ENCODE data around the gene MYO5B. TPM values are rescaled to one million over a fixed set of nuclear protein-coding genes. Genes with fewer than 3 reads are reported as not detected.
"Not testable (repeated sequence)": the region's sequence is repeated elsewhere in the genome, so short reads cannot be mapped to it uniquely, and the experiment has no call there.

MYO5B gene
- total RNA-seq, 1 donor from 2014 or later: 1.8 TPM

DNA sequence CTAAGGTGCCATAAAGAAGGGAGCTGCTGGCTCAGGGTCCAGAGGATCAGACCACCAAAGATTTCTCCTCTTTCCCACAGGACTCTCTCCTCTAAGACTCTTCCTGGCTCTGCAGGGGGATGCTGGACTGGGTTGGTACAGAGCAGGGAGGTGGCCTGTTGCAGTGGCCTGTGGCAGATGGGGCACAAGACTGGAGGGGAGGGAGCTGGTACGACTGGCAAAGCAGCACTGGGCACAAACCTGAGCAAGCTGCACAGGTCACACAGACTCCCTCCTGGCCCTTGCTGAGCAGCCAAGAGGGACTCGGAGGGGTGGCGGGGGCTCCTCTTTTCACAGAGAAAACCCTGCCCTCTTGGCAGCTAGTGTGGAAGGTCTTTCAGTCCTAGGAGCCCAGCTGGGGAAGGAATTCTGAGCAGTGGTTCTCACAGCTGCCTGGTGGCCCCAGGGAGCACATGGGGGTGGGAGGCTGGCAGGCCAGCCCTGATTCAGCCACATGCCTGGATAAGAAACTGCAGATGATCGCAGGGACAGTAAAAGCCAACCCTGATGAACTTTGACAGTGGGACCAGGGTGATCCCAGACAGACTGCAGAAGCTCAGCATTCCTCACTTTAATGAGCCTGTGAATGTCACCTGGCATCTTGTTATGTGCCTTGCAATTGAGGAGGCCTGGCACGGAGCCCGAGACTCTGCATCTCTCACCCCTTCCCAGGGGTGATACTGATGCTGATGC lies 349.2 kb downstream of the MYO5B start:
- no peak for DNase-seq (ENCODE audit: extremely low read depth, low read depth, low spot score)

DNA sequence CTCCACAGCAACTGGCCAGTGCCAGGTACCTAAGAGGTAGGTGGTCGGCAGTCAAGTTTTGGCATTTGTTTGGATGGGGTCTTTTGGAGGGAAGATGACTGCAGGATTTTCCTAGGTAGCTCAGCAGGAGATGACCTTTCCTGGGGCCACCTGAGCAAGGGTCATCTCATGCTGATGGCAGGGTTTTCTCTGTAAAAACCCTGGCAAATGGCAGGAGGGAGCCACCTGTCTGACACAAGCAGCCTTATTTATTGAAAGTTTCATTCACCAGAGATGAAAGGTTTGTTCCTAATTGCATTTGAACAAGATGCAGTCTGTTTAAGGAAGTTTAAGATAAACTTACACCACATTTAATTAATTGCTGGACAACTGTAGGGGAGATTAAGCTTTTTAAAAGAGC lies 350.0 kb downstream of the MYO5B start:
- no peak for DNase-seq (ENCODE audit: extremely low read depth, low read depth, low spot score)

- DNase-seq (ENCODE audit: extremely low read depth, low read depth, low spot score): no peak
Observed at GRCh38 chr18:49843778-49844625, 350.9 kb downstream of the MYO5B start.

- no peak for DNase-seq (ENCODE audit: extremely low read depth, low read depth, low spot score)
Observed at GRCh38 chr18:49843131-49843530, 351.8 kb downstream of the MYO5B start.

DNA sequence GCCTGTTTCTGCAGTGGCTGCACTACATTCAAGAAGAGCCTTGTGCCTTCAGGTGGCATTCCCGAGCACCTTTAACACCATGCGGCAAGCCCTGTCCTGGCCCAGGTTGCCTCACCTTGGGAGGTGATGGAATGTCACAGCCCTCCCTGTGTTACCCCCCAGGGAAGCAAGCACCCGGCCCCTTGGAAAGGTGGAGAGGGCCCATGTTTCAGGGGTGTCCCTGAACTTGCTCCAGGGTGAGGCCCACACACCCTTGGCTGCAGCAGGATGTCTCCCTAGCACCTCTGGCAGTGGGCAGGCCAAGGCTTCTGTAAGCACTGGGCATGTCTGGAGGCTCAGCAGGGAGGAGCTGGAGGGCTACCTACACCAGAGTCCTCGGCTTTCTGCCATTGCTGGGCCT lies 352.3 kb downstream of the MYO5B start:
- DNase-seq (ENCODE audit: extremely low read depth, low read depth, low spot score): no peak

DNA sequence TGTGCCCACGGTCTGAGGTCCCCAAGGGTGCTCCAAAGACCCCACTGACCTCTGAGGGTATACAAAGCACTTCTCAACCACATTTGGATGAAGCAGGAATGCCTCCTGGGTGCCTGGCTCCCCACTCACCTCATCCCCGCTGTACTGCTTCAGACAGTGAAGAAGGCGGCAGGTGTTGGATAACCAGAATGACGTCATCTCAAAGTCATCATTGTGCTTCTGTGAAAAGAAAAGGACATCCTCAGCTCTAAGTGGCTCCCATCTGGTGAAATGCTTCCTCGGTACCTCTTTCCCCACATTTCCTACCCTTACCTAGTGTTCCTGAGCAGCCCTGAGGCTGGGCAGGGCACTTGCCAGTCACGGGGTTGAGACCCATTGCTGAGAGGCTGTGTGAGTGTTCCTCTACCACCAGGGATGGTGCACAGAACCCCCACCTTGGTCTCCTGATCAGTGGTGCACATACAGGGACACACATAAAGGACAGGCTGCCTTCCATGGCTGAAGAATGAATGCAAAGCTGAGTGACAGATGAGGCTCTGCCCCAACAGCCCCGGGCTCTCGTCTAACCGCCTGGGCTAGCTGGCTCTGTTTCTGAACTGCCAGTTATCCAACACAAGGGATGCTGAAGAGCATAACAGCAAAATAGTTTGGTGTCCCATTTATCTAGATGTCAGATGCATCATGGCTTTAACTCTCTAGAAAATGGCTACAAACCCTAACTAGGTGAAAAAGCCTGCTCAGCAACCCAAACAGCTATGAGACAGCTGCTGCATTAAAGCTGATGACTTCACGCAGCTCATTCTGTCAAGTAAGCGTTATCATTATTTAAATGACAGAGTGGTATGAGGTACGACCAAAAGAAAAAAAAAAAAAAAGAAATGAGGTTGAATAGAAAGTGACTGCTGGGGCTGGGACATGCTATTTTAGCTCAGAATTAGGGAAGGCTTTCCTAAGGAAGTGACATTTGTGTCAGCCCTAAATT lies 353.4 kb downstream of the MYO5B start:
- DNase-seq (ENCODE audit: extremely low read depth, low read depth, low spot score): no peak

DNA sequence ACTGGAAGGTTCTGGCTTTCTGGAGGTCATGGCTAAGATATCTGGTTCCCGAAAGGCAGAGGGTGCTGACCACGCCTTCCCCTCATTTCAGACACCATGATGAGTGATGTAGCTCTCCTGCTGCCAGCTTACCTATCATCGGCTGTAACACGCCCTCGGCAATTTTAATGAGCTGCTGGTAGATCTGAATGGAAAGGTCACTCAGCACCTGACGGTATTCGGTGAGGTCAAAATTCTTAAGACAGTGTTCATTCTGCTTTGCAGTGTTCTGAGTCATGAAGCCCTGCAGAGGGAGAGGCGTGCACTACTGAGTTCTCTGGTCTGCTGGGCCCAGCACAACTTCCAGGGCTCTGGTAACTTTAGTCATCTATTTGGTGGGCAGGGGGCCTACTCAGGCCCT lies 355.9 kb downstream of the MYO5B start:
- DNase-seq (ENCODE audit: extremely low read depth, low read depth, low spot score): no peak

GRCh38 chr18:49838381-49838780 lies 356.6 kb downstream of the MYO5B start:
- no peak for DNase-seq (ENCODE audit: extremely low read depth, low read depth, low spot score)

GRCh38 chr18:49837889-49838288 lies 357.1 kb downstream of the MYO5B start:
- no peak for DNase-seq (ENCODE audit: extremely low read depth, low read depth, low spot score)

- not testable (repeated sequence) for DNase-seq (ENCODE audit: extremely low read depth, low read depth, low spot score)
Observed at GRCh38 chr18:49837316-49837835, 357.6 kb downstream of the MYO5B start.

- no peak for DNase-seq (ENCODE audit: extremely low read depth, low read depth, low spot score)
Observed at GRCh38 chr18:49835405-49835804, 359.5 kb downstream of the MYO5B start.

DNA sequence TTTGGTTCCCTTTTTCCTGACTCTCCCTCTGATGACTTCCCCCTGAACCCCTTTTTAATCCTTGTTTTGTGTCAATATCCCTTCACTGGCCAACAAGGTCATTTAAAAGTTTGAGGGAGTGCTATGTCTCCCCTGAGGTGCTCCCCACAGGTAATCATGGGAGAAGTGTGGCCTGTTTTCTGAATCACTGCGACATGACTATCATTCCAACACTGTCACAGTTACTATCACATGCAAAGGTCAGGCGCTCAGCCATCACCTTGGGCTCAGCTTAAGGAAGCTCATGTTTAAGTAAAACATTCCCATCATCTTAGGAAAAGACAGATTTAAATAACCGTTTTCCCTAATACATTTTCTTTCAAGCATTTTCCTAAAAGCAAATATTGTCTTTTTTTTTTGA lies 360.7 kb downstream of the MYO5B start:
- DNase-seq (ENCODE audit: extremely low read depth, low read depth, low spot score): no peak

DNA sequence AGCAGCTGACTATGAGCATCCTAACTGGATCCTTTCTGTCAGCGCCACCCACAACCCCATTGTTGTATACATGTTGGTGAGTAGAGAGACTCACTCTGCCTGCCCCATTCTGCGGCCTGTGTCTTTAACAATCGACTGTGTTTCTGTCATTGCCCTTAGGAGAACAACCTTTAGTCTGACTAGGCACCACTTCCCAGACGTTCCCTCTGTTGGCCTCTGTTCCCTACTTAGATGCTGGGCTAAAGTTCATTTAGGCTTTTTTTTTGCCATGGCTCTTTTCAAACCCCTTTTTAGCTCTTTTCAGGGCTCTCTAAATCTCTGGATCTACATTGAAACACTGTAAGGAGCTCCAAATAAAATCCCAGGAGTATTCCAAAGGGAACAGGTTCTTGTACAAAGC lies 361.1 kb downstream of the MYO5B start:
- no peak for DNase-seq (ENCODE audit: extremely low read depth, low read depth, low spot score)

- DNase-seq (ENCODE audit: extremely low read depth, low read depth, low spot score): no peak
Observed at GRCh38 chr18:49832221-49832647, 362.7 kb downstream of the MYO5B start.

DNA sequence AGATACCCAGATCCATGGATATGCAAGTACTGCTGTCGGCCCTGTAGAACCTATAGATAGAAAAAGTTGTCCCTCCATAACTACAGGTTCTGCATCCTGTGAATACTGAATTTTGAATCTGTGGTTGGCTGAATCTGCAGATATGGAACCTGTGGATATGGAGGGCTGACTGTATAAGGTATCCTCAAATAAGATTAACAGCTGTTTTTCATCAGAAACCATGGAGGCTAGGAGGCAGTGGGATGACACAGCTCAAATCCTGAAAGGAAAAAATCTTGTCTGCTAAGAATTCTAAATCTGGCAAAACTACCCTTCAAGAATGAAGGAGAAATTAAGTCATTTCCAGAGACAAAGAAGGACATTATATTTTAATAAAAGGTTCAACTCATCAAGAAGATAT lies 367.0 kb downstream of the MYO5B start:
- no peak for DNase-seq (ENCODE audit: extremely low read depth, low read depth, low spot score)

GRCh38 chr18:49819823-49820671 lies 374.9 kb downstream of the MYO5B start:
- DNase-seq (ENCODE audit: extremely low read depth, low read depth, low spot score): no peak

GRCh38 chr18:49819071-49819662 lies 375.8 kb downstream of the MYO5B start:
- no peak for DNase-seq (ENCODE audit: extremely low read depth, low read depth, low spot score)

DNA sequence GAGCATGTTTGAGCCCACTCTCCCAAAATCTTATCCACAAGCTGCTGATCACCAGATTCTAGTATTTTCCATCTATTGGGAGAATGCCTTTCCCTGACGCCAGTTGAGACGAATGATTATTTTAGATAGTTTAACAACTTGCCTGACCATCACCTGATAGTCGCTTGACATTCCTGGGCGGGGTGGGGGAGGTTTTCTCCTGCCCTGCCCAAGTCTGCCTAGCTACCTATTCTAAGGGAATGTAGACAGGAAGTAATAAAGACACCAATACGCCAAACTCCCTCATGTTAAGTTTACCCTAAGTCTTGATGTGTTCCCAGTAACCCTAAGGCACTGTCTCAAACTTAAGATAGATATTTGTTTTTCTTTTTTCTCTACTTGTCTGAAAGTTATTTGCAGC lies 377.0 kb downstream of the MYO5B start:
- DNase-seq (ENCODE audit: extremely low read depth, low read depth, low spot score): no peak

DNA sequence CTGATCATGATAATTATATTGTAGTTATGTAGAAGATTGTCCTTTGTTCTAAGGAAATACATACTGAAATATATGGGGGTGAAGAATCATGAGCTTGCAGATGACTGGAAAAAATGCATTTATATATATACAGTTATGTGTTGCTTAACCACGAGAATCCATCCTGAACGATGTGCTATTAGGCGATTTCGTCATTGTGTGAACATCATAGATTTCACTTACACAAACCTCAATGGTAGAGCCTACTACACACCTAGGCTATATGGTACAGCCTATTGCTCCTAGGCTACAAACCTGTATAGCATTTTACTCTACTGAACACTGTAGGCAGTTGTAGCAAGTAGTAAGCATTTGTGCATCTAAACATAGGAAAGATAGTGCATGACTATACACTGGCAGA lies 379.0 kb downstream of the MYO5B start:
- no peak for DNase-seq (ENCODE audit: extremely low read depth, low read depth, low spot score)
